Brain microvascular endothelial cell (primary cell): Measurements from ENCODE around the gene KRR1.
"Not testable (repeated sequence)": the region's sequence is repeated elsewhere in the genome, so short reads cannot be mapped to it uniquely, and the experiment has no call there.

Source experiments
- DNase-seq: peaks from one replicate; pipeline ENCODE4 v3.0.0-alpha.2; 2020
- H3K27ac ChIP-seq: fragments of 250-450 bp; sonication (Bioruptor Pico); 2 replicates; pipeline ENCODE4 v1.5.1; 2020; ENCODE audit warnings: mild to moderate bottlenecking, moderate library complexity
- H3K27me3 ChIP-seq: fragments of 250-450 bp; sonication (Bioruptor Pico); replicated peaks from 2 replicates; pipeline ENCODE4 v1.5.1; 2020; ENCODE audit warnings: mild to moderate bottlenecking
- H3K36me3 ChIP-seq: fragments of 250-450 bp; sonication (Bioruptor Pico); replicated peaks from 2 replicates; pipeline ENCODE4 v1.5.1; 2020; ENCODE audit warnings: mild to moderate bottlenecking
- H3K4me3 ChIP-seq: 2 replicates; pipeline ENCODE4 v1.5.1; 2011; ENCODE audit warnings: low read depth, mild to moderate bottlenecking, control low read depth, low read length, moderate library complexity
- in situ Hi-C: cut with HindIII; loops from 2 replicates; pipeline ENCODE4 v1.10.0; 2017; ENCODE audit warnings: low sequenced_read_pairs, low pct_ligation_motif_present
- TF ChIP-seq, protein P1 (sequence below): IDR thresholded peaks from 2 replicates; pipeline ENCODE4 v1.5.1; 2011; ENCODE audit warnings: low read depth, mild to moderate bottlenecking, moderate library complexity, low read length, control low read depth, inconsistent platforms; ENCODE audit errors: missing control alignments

Gene KRR1

DNA sequence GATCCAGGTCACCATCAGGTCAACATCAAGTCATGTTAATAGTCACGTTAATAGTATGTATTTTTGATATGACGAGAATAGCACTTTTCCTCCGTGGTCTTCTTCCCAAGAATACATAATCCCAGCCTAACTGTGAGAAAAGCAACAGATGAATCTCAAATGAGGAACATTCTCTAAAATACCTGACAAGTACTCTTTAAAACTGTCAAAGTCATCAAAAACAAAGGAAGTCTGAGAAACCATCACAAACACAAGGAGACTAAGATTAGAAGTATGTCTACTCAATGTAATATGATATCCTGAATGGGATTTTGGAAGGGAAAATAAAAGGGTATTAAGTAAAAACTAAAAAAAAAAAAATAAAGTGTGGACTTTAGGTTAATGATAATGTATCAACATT lies 67.7 kb downstream of the KRR1 start:
- in situ Hi-C loops = no loop called here
- Histone ChIP-seq H3K27me3 (no peaks in the 10 kb centered on the region), H3K27ac (no peak overlapping the region), H3K36me3 (no peaks in the 10 kb centered on the region), H3K4me3 (no peak overlapping the region)
- TF ChIP-seq, protein P1, sequence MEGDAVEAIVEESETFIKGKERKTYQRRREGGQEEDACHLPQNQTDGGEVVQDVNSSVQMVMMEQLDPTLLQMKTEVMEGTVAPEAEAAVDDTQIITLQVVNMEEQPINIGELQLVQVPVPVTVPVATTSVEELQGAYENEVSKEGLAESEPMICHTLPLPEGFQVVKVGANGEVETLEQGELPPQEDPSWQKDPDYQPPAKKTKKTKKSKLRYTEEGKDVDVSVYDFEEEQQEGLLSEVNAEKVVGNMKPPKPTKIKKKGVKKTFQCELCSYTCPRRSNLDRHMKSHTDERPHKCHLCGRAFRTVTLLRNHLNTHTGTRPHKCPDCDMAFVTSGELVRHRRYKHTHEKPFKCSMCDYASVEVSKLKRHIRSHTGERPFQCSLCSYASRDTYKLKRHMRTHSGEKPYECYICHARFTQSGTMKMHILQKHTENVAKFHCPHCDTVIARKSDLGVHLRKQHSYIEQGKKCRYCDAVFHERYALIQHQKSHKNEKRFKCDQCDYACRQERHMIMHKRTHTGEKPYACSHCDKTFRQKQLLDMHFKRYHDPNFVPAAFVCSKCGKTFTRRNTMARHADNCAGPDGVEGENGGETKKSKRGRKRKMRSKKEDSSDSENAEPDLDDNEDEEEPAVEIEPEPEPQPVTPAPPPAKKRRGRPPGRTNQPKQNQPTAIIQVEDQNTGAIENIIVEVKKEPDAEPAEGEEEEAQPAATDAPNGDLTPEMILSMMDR = no peak
- no peak for DNase-seq

DNA sequence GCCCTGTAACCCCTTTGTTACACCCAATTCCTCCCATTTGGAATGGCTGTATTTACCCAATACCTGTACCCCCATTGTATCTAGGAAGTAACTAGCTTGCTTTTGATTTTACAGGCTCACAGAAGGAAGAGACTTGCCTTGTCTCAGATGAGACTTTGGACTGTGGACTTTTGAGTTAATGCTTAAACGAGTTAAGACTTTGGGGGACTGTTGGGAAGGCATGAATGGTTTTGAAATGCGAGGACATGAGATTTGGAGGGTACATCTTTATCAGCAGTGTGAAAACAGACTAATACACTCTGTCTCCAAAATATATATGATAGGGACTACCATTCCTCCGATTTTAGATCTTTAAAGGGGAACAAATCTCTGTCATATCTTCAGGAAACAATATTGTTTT lies 69.0 kb downstream of the KRR1 start:
- in situ Hi-C loops, H3K27ac ChIP-seq, H3K27me3 ChIP-seq: not testable (repeated sequence)

DNA sequence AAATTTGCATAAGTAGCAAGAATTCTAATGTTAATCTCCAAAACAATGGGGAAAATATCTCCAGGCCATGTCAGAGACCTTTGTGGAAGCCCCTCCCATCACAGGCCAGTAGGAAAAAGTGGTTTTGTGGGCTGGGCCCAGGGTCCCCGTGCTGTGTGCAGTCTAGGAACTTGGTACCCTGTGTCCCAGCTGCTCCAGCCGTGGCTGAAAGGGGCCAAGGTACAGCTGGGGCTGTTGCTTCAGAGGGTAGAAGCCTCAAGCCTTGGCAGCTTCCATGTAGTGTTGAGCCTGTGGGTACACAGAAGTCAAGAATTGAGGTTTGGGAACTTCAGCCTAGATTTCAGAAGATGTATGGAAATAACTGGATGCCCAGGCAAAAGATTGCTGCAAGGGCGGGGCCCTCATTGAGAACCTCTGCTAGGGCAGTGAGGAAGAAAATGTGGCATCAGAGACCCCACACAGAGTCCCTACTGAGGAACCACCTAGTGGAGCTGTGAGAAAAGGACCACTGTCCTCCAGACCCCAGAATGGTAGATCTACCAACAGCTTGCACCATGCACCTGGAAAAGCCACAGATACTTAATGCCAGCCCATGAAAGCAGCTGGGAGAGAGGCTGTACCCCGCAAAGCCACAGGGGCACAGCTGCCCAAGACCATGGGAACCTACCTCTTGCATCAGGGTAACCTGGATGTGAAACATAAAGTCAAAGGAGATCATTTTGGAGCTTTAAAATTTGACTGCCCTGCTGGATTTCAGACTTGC lies 69.5 kb downstream of the KRR1 start:
- H3K27me3 ChIP-seq, DNase-seq, in situ Hi-C loops, H3K36me3 ChIP-seq, H3K27ac ChIP-seq, H3K4me3 ChIP-seq: not testable (repeated sequence)

More for the DNA sequence above, 69.0 kb downstream of the KRR1 start:
- not testable (repeated sequence) for H3K4me3 ChIP-seq, DNase-seq, H3K36me3 ChIP-seq
